GM21390 (cell line): Measurements from ENCODE around the gene TCF23.
"Not testable (repeated sequence)": the region's sequence is repeated elsewhere in the genome, so short reads cannot be mapped to it uniquely, and the experiment has no call there.

Experiments
- ATAC-seq: cut with Tn5 transposase; IDR thresholded peaks from one replicate; pipeline ENCODE4 v1.9.1; 2021; ENCODE audit not compliant: unreplicated experiment

TCF23 gene

DNA sequence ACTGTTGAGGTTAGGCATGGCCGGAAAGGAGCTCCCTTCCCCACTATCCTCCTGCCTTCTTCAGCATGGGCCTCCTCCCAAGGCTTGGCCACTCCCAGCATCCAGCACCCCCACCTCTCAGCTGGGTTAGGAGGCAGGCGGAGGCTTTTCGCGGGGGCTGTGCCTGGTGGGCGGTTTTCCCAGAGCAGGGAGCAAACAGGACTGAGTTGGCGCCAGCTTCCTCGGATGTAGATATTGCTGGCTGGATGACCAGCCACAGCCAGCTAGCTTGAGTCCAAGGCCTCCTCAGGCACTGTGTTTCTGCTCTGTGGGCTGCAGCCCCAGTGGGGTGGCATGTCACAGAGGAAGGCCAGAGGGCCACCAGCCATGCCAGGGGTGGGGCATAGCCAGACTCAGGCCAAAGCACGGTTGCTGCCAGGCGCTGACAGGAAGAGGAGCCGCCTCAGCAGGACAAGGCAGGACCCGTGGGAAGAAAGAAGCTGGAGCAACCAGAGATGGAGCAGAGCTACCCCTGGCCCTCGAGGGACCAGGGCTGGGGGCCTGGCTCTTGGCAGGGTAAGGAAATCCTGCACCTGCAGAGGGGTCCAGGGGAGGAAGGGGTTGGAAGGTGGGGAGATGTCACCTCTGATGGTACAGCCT, at the start of gene TCF23:
Gene TCF23, plus strand, starts transcription at position 204 of the 639 bp plus-strand sequence. Its CDS starts 130 bp downstream, at position 334.
- ATAC-seq = no peak

DNA sequence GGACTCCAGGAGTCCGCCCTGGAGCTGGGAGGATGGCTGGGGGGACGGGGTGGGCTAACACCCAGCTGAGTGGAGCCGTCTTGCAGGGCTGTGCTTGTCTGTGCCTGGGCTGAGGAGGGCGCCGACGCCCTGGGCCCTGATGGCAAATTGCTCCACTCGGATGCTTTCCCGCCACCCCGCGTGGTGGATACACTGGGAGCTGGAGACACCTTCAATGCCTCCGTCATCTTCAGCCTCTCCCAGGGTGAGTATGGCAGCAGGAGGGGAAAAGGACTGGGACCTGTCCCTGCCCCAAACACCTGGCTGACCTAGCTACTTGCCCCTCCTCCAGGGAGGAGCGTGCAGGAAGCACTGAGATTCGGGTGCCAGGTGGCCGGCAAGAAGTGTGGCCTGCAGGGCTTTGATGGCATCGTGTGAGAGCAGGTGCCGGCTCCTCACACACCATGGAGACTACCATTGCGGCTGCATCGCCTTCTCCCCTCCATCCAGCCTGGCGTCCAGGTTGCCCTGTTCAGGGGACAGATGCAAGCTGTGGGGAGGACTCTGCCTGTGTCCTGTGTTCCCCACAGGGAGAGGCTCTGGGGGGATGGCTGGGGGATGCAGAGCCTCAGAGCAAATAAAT, 49.4 kb upstream of the TCF23 start:
- no peak for ATAC-seq

DNA sequence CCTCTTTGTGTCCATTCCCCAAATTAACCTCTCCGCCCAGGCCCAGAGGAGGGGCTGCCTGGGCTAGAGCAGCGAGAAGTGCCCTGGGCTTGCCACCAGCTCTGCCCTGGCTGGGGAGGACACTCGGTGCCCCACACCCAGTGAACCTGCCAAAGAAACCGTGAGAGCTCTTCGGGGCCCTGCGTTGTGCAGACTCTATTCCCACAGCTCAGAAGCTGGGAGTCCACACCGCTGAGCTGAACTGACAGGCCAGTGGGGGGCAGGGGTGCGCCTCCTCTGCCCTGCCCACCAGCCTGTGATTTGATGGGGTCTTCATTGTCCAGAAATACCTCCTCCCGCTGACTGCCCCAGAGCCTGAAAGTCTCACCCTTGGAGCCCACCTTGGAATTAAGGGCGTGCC, 48.8 kb upstream of the TCF23 start:
- ATAC-seq = no peak

DNA sequence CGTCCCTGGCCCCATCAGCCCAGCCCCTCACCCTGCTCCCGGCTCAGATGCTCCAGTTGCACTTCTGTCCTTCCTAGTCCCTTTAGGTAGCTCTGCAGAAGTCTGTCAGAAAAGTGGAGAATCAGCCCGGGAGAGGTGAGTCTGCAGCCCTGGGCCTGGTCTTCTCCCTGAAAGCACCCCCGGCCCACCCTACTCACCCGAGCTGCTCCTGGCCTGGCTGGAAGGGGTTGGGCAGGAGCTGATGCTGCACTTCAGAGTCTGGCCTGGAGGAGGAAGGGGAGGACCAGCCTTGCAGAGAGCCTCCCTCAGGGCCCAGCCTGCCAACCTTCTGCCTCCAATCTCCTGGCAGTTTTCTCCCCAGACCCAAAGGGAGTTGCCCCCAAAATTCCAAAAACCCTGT, 46.5 kb upstream of the TCF23 start:
- ATAC-seq = no peak

DNA sequence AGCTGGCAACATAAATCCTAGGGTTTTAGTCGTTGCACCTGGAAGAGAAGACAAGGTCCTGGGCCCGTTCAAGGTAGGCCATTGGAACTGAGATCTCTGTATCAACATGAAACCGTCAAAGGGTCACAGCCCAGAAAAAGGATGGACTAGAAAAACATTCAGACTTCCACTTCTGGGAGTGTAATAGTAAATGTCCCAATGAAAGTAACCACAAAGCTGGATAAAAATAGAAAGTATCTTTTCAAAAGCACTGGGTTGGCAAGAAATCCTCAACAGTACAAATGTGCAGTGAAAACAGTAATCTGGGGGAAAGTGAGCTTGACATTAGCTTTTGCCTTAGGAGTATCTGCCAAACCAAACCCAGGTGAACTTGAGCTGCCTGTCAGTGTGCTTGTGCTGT, 42.8 kb upstream of the TCF23 start:
- no peak for ATAC-seq

DNA sequence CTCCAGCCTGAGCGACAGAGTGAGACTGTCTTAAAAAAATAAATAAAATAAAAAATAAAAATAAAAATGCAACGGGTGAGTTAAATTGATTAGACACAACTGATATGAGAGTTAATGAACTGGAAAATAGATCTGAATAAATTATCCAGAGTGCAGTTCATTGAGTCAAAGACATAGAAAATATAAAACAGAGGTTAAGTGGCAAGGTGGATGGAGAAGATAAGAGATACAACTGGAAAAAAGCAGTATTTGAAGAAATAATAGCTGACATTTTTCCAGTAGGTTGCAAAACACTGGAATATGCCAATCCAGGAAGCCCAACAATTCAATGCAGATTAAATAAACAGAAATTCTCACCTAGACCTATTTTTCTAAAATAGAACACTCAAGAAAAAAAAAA, 40.6 kb upstream of the TCF23 start:
- no peak for ATAC-seq

DNA sequence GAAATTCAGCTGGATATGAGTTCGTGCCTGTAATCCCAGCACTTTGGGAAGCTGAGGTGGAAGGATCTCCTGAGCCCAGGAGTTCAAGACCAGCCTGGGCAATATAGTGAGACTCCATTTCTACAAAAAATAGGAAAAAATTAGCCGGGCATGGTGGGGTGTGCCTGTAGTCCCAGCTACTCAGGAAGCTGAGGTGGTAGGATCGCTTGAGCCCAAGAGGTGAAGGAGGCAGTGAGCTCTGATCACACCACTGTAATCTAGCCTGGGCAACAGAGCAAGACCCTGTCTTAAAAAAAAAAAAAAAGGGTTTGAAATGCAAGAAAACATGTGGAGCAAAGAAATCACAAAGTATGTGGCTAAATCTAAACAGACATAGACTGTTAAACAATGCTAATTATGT, 39.7 kb upstream of the TCF23 start:
- ATAC-seq = no peak

DNA sequence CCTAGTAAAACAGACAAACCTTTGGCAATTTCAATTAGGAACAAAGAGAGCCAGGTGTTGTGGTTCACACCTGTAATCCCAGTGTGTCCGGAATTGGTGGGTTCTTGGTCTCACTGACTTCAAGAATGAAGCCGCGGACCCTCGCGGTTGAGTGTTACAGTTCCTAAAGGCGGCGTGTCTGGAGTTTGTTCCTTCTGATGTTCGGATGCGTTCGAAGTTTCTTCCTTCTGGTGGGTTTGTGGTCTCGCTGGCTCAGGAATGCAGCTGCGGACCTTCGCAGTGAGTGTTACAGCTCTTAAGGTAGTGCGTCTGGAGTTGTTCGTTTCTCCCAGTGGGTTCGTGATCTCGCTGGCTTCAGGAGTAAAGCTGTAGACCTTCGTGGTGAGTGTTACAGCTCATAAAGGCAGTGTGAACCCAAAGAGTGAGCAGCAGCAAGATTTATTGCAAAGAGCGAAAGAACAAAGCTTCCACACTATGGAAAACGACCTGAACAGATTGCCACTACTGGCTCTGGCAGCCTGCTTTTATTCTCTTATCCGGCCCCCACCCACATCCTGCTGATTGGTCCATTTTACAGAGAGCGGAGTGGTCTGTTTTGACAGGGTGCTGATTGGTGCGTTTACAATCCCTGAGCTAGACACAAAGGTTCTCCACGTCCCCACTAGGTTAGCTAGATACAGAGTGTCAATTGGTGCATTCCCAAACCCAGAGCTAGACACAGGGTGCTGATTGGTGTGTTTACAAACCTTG, 38.0 kb upstream of the TCF23 start:
- not testable (repeated sequence) for ATAC-seq

DNA sequence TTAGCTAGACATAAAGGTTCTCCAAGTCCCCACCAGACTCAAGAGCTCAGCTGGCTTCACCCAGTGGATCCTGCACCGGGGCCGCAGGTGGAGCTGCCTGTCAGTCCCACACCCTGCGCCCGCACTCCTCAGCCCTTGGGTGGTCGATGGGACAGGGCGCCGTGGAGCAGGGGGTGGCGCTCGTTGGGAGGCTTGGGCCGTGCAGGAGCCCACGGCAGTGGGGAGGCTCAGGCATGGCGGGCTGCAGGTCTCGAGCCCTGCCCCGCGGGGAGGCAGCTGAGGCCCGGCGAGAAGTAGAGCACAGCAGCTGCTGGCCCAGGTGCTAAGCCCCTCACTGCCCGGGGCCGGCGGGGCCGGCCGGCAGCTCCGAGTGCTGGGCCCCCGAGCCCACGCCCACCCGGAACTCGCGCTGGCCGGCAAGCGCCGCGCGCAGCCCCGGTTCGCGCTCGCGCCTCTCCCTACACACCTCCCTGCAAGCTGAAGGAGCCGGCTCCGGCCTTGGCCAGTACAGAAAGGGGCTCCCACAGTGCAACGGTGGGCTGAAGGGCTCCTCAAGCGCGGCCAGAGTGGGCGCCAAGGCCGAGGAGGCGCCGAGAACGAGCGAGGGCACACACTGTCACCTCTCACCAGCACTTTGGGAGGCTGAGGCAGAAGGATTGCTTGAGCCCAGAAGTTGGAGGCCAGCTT, 37.3 kb upstream of the TCF23 start:
- ATAC-seq = not testable (repeated sequence)

DNA sequence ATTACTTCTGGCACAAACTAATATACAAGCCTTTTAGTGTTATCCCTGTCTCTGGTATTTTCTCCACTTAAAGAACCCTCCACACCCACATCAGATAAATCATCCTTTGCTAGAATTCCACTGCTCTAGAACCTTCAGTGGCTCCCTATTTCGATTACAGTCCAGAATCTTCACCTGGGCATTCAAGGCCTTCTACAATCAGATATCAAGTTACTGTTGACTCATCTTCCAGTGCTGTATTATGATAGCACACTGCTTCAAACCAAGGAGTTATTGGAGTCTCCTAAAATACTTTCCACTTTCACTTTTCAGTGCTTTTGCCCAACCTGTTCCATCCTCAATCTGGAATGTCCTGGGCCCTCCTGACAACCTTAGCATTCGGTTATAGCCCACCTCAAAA, 33.3 kb upstream of the TCF23 start:
- ATAC-seq = no peak

DNA sequence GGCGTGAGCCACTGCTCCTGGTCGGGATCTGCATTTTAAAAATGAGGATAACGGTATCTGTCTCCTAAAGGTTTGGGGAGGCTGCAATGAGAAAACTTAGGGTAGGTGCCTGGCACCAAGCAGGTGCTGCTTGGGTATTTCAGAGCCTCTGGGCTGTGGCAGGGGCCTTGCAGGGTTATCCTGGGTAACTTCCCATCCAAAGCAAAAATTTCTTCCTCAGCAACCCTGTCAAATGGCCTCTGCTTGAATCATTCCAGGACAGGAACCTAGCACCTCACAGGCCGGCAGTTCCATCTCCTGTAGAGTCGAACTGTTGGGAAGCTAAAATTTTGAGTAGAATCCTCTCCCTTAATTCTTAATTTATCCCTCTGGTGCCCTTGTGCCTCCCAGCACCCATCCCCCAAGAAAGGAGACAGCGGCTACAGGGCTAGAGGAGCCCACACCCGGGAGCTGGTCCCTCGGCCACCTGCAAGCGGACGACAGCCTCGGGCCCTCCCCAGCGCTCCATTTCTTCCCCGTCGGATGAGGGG, 30.7 kb upstream of the TCF23 start:
- ATAC-seq = no peak

DNA sequence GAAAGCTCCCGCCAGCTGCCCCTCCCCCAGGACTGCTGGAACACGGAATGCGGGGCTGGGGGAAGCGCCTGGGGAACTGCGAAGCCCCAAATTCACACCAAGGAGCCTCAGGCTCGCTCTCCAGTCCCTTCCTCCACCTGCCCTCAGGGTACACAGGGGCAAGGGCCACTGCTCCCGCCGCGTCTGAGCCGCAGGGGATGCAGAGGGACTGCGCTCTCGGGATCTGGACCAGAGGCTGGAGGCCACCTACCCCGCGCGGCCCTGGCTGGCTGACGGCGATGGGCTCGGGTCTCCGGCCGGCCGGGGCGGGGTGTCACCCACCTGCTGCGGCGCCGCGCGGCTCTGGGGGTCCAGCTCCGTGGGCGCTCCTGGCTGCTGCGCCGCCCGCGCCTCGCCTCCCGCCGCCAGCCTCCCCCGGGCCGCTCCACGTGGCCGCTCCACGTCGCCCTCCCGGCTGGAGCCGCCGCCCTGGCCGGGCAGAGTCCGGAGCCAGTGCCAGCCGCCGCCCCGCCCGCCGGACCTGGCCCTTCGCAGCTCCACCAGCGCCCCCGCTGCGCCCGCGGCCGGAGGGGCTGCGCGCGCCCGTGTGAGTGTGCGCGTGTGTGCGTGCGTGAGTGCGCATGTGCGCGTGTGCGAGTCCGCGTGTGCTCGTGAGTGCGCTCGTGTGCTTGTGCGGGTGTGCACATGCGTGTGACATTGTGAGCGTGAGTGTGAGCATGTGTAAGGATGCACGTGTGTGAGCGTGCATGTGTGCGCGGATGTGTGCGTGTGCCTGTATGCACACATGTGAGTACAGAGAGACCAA, 30.1 kb upstream of the TCF23 start, which contains the start of gene CGREF1:
Gene CGREF1, minus strand, starts transcription at position 604 of the 805 bp plus-strand sequence. CDS start 14,762 bp downstream, outside the sequence.
- ATAC-seq = no peak

DNA sequence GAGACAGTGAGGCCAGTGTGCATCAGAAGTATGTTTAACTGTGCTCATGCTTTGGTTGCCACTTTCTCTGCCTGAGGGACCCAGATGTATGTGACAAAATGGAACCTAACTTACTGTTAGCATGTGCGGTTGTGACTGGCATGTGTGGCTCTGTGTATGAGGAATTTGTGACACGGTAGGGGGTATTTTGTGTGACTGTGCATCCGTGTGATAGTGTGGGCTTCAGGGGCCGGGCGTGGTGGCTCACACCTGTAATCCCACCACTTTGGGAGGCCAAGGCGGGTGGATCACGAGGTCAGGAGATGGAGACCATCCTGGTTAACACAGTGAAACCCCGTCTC, 29.5 kb upstream of the TCF23 start:
- ATAC-seq = not testable (repeated sequence)

DNA sequence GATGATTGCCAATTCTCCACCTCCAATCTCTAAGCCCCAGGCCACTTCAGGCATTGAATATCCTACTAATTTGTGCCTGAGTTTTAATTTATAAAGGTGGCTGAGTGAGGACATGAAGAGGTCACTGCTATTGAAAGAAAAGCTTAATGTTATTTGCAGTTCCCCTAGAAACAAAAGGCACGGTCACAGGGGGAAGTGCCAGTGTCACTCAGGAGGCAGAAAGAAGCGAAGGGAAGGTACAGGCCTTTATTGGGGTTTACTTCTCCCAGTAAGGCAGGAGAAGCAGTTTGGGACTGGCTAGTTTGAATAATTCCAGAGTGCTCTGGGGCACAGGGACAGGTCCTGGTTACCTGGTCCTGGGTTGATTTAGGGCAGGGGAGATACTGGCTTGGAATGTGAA, 26.9 kb upstream of the TCF23 start:
- no peak for ATAC-seq

DNA sequence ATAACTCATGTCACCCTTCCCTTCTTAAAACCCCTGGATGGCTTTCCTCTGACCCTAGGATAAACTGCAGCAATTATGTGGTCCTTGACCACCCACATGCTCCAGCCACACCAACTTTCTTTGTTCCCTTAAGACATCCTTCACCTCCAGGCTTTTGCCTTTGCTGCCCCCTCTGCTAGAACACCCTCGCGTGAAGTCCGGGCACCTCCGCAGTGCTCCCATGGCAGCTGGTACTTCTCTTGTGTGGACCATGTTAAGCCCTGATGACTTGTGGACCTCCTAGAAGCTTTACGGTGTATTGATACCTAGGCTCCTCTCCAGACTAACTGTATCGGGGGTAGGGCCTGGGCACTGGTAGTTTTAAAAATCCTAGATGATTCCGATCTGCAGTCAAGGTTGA, 26.0 kb upstream of the TCF23 start:
- ATAC-seq = no peak

DNA sequence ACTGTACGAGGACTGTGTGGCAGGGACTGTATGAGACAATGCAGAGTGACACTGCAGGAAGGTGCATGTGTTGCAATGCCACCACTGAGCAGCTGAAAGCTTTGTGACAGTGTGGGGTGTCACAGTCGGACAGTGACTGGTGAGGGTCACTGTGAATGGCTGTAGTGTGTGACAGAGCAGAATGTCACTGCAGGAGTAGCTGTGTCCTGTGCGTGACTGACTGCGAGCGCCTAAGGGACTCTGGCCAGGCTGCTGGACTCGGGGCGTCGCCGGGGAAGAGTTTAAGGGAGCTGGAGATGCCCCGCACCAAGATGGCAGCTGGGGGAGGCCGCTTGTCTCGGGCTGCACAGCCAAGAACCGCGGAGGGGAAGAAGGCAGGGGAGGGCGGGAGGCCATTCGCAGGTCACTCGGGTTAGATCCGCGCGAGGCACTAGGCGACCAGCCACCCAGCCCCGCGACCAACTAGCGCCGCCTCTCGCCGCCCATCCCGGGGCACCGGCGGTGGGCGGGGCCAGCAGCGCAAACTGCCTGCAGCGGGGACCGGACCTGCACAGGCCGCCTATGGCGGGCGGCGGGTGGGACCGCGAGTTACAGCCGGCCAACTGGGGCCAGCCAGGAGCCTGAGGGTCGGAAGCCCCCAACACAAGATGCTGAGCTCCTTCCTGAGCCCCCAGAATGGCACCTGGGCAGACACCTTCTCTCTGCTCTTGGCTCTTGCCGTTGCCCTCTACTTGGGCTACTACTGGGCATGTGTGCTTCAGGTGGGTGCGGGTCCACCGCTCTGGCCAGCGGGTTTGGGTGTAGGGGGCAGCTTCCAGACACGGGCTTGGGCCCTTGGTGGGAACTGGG, 25.3 kb upstream of the TCF23 start, which contains the start of gene ABHD1:
Gene ABHD1, plus strand, starts transcription at position 514 of the 849 bp plus-strand sequence. Its CDS starts 134 bp downstream, at position 648.
- no peak for ATAC-seq

DNA sequence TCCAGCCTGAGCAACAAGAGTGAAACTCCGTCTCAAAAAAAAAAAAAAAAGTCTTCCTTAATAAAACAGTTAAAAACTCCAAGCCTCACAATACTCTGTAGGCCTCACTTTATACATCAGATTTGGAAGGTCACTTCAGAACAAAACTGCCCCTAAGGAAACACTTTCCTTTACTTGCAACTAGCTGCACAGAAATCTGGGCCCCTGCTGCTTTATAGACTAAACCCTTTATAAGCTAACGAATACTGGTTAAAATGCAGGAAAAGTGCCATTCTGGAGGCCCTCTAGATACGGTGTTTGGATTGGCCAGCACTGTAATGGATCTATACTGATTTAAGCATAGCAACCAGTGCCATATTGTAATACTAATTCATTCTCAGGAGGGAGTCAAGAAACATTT, 23.7 kb upstream of the TCF23 start:
- no peak for ATAC-seq

DNA sequence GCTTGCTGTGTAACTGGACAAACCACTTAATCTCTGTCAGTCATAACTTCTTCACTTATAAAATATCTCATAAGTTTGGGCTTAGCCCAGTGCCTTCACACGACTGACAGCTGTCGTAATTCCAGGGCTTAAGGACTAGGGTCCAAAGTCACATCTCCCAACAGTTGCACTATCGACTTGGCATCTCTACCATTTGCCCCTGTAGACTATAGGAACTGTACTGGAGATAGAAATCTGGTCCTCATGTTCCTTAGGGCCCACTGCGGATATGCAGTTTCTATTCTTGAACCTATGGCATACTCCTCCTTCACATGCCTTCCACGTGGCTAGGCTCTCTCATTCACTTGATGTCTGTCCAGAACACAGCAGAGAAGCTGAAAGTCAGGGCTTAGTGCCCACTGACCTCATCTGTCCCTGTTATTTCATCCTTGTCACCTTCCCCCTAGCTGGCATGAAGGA, 22.5 kb upstream of the TCF23 start:
- no peak for ATAC-seq

DNA sequence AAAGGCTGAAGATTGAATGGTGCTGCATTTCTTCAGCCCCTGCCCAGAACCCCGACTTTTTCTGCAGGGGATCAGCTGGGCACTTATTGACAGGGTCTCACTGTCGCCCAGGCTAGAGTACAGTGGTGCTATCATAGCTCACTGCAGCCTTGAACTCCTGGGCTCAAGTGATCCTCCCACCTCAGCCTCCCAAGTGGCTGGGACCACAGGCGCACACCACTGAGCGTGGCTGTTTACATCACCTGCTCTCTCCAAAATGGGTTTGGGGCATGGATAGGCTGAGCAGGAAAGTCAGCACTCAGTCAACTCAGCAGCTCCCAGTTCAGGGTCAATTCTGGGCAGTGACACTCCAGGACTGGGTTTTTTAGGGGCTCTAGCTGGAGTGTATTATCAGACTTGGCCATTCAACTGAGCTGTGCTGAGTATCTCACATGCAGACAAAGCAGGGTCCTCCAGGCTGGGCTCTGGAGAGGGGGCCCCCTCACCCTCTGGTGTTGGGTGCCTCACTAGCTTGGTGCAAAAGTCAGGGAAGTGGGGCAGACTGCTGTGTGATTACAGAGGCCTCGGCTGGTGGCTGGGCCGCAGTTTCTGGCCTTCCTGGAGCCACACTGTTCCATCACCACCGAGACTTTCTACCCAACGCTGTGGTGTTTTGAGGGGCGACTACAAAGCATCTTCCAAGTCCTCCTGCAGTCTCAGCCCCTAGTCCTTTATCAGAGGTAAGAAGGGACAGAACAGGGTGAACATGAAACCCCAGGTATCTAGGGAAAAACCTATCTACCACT, 20.7 kb upstream of the TCF23 start:
- ATAC-seq = no peak
